Coronary artery (tissue), 2 donors: ENCODE results near the gene XCR1.
"Not testable (repeated sequence)": the region's sequence is repeated elsewhere in the genome, so short reads cannot be mapped to it uniquely, and the experiment has no call there.

ENCODE experiments used
- DNase-seq: peaks from one replicate; pipeline ENCODE4 v3.0.0-alpha.2; 2017; ENCODE audit warnings: low spot score
- H3K27ac ChIP-seq, 2 donors: fragments of 200-600 bp; sonication (generic); one replicate each; pipeline ENCODE4 v1.5.1; 2016 to 2019
- H3K4me3 ChIP-seq: fragments of 200-600 bp; sonication (generic); 2 replicates; pipeline ENCODE4 v1.5.1; 2016; ENCODE audit warnings: mild to moderate bottlenecking, moderate library complexity
- TF ChIP-seq, protein P1 (sequence below): fragments of 200-600 bp; sonication (generic); IDR thresholded peaks from one replicate; pipeline ENCODE4 v1.5.1; 2019; ENCODE audit warnings: antibody characterized with exemption

XCR1 gene

DNA sequence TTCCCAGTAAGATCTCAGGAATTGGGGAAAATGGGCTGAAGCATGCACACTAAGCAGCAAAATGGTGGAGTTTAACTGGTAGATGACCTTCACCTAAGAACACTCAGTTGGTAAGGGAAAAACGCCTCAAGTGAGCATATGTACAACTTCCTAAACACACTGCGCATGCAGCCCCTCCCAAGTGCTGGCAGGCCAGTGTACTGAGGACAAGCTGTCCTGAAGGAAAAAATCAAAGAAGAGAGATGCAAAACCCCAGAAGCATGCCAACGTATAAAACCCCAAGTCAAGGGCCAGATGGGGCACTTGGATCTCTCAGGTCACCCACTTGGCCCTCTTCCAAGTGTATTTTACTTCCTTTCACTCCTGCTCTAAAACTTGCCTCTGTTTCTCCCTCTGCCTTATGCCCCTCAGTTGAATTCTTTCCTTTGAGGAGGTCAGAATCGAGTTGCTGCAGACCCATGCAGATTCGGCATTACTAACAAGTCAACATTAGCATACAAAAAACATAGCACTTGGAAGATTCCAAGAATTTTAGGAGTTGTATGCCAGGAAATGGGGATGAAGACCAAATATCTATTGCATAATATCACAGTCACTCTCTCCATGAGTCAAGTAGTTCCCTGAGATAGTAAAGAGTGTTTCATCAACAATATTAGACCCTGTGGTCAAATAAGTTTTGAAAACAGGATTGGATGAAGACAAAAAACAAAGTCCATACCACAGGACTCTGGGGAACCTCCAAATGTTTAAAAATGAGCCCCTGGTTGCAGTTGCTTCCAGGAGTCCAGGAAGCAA, 20.8 kb downstream of the XCR1 start:
- Histone ChIP-seq H3K27ac (peak overlapping the region; percentile 24 to 54), H3K4me3 (no peak overlapping the region)
- no peak for DNase-seq
- TF ChIP-seq, protein P1, sequence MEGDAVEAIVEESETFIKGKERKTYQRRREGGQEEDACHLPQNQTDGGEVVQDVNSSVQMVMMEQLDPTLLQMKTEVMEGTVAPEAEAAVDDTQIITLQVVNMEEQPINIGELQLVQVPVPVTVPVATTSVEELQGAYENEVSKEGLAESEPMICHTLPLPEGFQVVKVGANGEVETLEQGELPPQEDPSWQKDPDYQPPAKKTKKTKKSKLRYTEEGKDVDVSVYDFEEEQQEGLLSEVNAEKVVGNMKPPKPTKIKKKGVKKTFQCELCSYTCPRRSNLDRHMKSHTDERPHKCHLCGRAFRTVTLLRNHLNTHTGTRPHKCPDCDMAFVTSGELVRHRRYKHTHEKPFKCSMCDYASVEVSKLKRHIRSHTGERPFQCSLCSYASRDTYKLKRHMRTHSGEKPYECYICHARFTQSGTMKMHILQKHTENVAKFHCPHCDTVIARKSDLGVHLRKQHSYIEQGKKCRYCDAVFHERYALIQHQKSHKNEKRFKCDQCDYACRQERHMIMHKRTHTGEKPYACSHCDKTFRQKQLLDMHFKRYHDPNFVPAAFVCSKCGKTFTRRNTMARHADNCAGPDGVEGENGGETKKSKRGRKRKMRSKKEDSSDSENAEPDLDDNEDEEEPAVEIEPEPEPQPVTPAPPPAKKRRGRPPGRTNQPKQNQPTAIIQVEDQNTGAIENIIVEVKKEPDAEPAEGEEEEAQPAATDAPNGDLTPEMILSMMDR = no peak

DNA sequence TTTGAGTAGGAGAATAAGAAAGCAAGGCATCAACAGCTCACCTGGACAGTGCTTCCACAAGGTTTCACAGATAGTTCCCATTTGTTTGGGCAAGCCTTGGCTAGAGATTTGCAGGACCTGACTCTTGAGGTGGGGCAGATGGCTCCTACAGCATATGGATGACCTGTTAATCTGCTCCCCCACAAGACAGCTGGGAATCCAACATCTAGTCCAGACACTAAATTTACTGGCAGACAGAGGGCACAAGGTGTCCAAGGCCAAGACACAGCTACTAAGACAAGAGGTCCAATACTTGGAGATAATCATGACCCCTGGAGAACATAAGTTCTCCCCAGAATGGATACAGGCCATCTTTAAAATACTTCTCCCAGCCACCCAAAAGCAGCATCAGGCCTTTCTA, 23.6 kb downstream of the XCR1 start:
- H3K27ac ChIP-seq, DNase-seq, H3K4me3 ChIP-seq: not testable (repeated sequence)

GRCh38 chr3:46001178-46001577, 26.1 kb downstream of the XCR1 start:
- Histone ChIP-seq H3K4me3 (no peak overlapping the region), H3K27ac (no peak overlapping the region)
- TF ChIP-seq, protein P1 = no peak
- no peak for DNase-seq

- DNase-seq = no peak
These were observed 29.3 kb downstream of the XCR1 start for GRCh38 chr3:45997942-45998341.

DNA sequence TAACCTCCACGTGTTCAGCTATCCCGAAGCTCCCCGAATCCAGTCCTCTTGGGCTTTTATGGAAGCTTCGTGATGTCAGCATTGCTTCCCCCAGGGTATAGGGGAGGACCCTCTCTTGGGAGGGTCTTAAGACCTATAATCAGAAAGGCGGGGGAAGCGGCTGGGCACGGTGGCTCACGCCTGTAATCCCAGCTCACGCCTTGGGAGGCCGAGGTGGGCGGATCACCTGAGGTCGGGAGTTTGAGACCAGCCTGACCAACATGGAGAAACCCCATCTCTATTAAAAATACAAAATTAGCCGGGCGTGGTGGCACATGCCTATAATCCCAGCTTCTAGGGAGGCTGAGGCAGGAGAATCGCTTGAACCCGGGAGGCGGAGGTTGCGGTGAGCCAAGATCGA, 29.8 kb downstream of the XCR1 start:
- not testable (repeated sequence) for H3K4me3 ChIP-seq, H3K27ac ChIP-seq, DNase-seq

More at GRCh38 chr3:45997942-45998341, 29.3 kb downstream of the XCR1 start:
- Histone ChIP-seq H3K4me3 (no peak overlapping the region), H3K27ac (no peak overlapping the region)
- TF ChIP-seq, protein P1 = no peak

DNA sequence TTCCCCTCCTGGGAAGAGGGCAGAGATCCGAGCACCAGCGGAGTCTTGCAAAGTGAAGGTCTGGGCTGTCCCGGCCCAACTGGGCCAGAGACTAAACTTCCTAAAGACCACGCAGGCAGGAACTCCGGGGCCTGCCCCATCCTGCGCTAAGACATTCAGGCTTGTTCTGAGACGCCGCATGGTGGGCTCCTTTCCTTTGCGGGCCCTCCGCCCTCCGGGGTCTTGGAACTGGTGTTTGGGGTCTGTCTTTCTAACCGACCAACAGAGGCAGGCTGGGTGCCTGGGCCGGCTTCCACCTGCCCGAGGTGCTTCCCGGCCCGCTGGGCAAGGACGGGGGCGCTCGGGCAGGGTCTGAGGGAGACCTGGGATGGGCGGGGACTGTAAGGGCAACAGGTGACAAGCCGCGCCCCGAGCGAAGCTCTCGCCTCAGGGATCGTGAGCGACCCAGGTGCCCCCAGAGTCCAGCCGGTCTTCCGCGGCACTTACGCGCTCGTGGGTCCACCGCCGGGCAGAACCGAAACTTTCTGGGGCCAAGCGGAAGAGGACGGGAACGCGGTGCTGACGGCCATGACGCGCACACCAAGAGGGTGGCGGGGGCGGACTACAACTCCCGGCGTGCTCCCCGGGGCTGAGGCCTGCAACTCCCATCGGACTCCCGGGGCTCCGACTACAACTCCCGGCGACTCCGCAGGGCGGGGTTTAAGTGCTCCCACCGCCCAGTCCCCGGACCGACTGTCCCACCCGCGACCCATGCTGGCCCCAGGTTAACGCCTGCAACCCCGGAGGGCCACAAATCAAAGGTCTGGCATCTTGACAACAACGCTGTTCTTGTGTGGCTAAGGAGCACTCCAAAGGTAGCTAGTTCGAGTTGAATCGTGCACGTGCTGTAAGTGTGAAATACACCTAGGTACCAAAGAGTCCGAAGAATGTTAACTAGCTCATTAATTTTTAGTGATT, 31.8 kb downstream of the XCR1 start, which contains the start of gene FYCO1:
Gene FYCO1, minus strand, starts transcription at position 589 of the 957 bp plus-strand sequence. CDS start 10,914 bp downstream, outside the sequence.
- peak; percentile 97 for DNase-seq
- peak within 1 kb of the TSS; percentile 89 for H3K4me3 ChIP-seq
- TF ChIP-seq, protein P1 = no peak
- H3K27ac ChIP-seq = peak within 1 kb of the TSS; percentile 88 to 96

GRCh38 chr3:45994419-45995235, 32.7 kb downstream of the XCR1 start:
- peak overlapping the region; percentile 88 to 96 for H3K27ac ChIP-seq
- TF ChIP-seq, protein P1 = no peak
- no peak for DNase-seq

More at GRCh38 chr3:45994419-45995235, 32.7 kb downstream of the XCR1 start:
- H3K4me3 ChIP-seq = peak overlapping the region; percentile 89
